ENCODE measurements around the gene OPCML. TPM values are rescaled to one million over a fixed set of nuclear protein-coding genes. Genes with fewer than 3 reads are reported as not detected.

Gene OPCML
- total RNA-seq, 1 experiment from 2014 or later: not detected

DNA sequence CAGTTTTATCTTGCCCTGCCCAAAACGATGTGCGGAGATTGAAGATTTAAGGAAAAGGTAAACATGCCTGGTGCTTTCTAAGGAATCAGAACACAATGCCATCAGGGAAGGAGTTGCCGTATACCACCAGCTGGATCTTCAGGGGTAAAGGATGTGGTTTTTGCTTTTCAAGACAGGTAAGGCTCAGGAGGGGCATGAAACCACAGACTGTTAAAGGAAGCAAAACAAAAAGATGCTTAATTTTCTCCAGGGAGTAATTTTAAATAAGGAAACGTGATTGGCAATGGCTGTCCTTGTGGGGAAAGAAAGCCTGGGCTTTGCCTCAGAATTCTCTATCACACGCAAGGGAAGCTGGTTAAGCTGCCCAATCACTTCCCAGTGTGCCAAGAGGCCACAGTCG lies 655.6 kb downstream of the OPCML start:
- intact Hi-C loops (cut with micrococcal nuclease; ENCODE audit: unreplicated experiment): no loop called here
- H3K27me3 ChIP-seq (ENCODE audit: insufficient read depth, low read depth): no peaks in the 10 kb centered on the region
- H3K4me2 ChIP-seq: no peak overlapping the region
- CTCF ChIA-PET: no interaction called here
- no peaks in the 10 kb centered on the region for H3K79me2 ChIP-seq (ENCODE audit: low read depth)
- H3K4me3 ChIP-seq: no peak overlapping the region
- TF ChIP-seq EZH2 (IDR thresholded peaks at IDR 0.05; ENCODE audit: low read depth): no peak
- TF ChIP-seq, protein P1, sequence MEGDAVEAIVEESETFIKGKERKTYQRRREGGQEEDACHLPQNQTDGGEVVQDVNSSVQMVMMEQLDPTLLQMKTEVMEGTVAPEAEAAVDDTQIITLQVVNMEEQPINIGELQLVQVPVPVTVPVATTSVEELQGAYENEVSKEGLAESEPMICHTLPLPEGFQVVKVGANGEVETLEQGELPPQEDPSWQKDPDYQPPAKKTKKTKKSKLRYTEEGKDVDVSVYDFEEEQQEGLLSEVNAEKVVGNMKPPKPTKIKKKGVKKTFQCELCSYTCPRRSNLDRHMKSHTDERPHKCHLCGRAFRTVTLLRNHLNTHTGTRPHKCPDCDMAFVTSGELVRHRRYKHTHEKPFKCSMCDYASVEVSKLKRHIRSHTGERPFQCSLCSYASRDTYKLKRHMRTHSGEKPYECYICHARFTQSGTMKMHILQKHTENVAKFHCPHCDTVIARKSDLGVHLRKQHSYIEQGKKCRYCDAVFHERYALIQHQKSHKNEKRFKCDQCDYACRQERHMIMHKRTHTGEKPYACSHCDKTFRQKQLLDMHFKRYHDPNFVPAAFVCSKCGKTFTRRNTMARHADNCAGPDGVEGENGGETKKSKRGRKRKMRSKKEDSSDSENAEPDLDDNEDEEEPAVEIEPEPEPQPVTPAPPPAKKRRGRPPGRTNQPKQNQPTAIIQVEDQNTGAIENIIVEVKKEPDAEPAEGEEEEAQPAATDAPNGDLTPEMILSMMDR (conservative IDR thresholded peaks at IDR 0.05): no peak
- no peaks in the 10 kb centered on the region for H3K36me3 ChIP-seq (ENCODE audit: low read depth)
- DNase-seq: no peak
- H3K9me2 ChIP-seq (ENCODE audit: insufficient read depth): no peaks in the 10 kb centered on the region
- no TSS peak for BruUV-seq (replicated peaks)
- H3F3A ChIP-seq (ENCODE audit: insufficient read depth, low read depth): no peaks in the 10 kb centered on the region
- no peak overlapping the region for H2AFZ ChIP-seq
- POLR2A ChIA-PET (ENCODE audit: unreplicated experiment): no interaction called here
- H3K9me3 ChIP-seq (ENCODE audit: insufficient read depth, low read depth): no peaks in the 10 kb centered on the region
- no peaks in the 10 kb centered on the region for H3K4me1 ChIP-seq (replicated peaks; ENCODE audit: insufficient read depth)
- no peak overlapping the region for H3K27ac ChIP-seq
- no peaks in the 10 kb centered on the region; the same call in 1 of the 2 replicates for H4K20me1 ChIP-seq (ENCODE audit: insufficient read depth)

DNA sequence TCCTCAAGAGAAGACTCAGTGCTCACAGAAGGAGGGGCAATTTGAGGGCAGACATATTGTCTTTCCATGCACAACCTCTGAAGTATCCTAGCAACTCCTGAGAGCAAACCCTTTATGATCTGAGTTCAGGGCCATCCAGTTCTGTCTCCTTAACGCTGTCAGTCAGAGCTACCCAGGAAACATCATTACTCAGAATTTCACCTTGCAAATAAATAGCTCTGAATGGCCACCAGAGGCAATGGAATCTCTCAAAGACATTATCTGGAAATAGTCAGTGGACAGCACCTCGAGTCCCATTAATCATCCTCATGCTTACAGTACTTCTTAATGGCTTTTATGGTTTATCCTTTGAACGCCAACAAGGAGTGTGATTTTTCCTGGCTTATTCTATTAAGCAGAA lies 656.1 kb downstream of the OPCML start:
- Histone ChIP-seq H3K9me3 (ENCODE audit: insufficient read depth, low read depth) (no peaks in the 10 kb centered on the region), H3K79me2 (ENCODE audit: low read depth) (no peaks in the 10 kb centered on the region), H3K9me2 (ENCODE audit: insufficient read depth) (no peaks in the 10 kb centered on the region), H3K4me2 (no peak overlapping the region), H3K4me1 (replicated peaks; ENCODE audit: insufficient read depth) (no peaks in the 10 kb centered on the region), H3K27me3 (ENCODE audit: insufficient read depth, low read depth) (no peaks in the 10 kb centered on the region), H4K20me1 (ENCODE audit: insufficient read depth) (no peaks in the 10 kb centered on the region; the same call in 1 of the 2 replicates), H2AFZ (no peak overlapping the region), H3K36me3 (ENCODE audit: low read depth) (no peaks in the 10 kb centered on the region), H3F3A (ENCODE audit: insufficient read depth, low read depth) (no peaks in the 10 kb centered on the region), H3K4me3 (no peak overlapping the region), H3K27ac (no peak overlapping the region)
- TF ChIP-seq, protein P1 (conservative IDR thresholded peaks at IDR 0.05): no peak
- TF ChIP-seq EZH2 (IDR thresholded peaks at IDR 0.05; ENCODE audit: low read depth): no peak
- intact Hi-C loops (cut with micrococcal nuclease; ENCODE audit: unreplicated experiment): no loop called here
- CTCF ChIA-PET: no interaction called here
- no peak for DNase-seq
- POLR2A ChIA-PET (ENCODE audit: unreplicated experiment): no interaction called here
- BruUV-seq (replicated peaks): no TSS peak

DNA sequence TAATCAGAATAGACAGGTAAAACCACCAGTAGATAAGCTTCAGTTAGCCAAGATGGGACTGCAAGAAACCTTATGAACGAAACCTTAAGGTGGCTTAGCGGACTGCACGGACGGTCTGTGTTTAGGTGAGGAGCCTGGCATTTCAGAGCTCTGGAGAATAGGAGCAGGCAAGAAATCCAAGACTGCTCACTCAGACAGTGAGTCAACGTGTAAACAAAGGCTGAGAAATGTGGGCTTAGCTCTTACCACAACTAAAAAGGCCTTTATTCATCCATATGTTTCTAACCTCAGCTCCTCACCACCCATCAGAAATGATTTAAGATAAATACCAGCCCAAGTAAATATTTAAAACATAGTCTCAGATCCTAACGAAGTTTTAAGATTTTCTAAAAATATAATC lies 657.7 kb downstream of the OPCML start:
- Histone ChIP-seq H4K20me1 (ENCODE audit: insufficient read depth) (no peaks in the 10 kb centered on the region), H3K9me2 (ENCODE audit: insufficient read depth) (no peaks in the 10 kb centered on the region), H3K79me2 (ENCODE audit: low read depth) (no peaks in the 10 kb centered on the region), H3K9me3 (ENCODE audit: insufficient read depth, low read depth) (no peaks in the 10 kb centered on the region), H3K4me1 (replicated peaks; ENCODE audit: insufficient read depth) (no peaks in the 10 kb centered on the region), H3K27me3 (ENCODE audit: insufficient read depth, low read depth) (no peaks in the 10 kb centered on the region), H3K36me3 (ENCODE audit: low read depth) (no peaks in the 10 kb centered on the region), H3K4me3 (no peak overlapping the region), H3K27ac (no peak overlapping the region), H3K4me2 (no peak overlapping the region), H2AFZ (no peak overlapping the region), H3F3A (ENCODE audit: insufficient read depth, low read depth) (no peaks in the 10 kb centered on the region)
- no peak for DNase-seq
- CTCF ChIA-PET: no interaction called here
- intact Hi-C loops (cut with micrococcal nuclease; ENCODE audit: unreplicated experiment): no loop called here
- no TSS peak for BruUV-seq (replicated peaks)
- POLR2A ChIA-PET (ENCODE audit: unreplicated experiment): no interaction called here
- TF ChIP-seq, protein P1 (conservative IDR thresholded peaks at IDR 0.05): no peak
- TF ChIP-seq EZH2 (IDR thresholded peaks at IDR 0.05; ENCODE audit: low read depth): no peak

Data from PC-9 (cell line).